PC-9 (cell line): ENCODE data around the gene TBC1D8B.

Experiments used
- EZH2 ChIP-seq: fragments of 200-600 bp; sonication (generic); IDR thresholded peaks from 2 replicates; pipeline ENCODE4 v1.8.0; 2017; ENCODE audit warnings: antibody characterized with exemption, low read depth
- TF ChIP-seq, protein P1 (sequence below): fragments of 200-600 bp; sonication (generic); conservative IDR thresholded peaks from 2 replicates; pipeline ENCODE4 v1.6.1; 2017; ENCODE audit warnings: mixed run types, antibody characterized with exemption, mild to moderate bottlenecking, moderate library complexity

DNA sequence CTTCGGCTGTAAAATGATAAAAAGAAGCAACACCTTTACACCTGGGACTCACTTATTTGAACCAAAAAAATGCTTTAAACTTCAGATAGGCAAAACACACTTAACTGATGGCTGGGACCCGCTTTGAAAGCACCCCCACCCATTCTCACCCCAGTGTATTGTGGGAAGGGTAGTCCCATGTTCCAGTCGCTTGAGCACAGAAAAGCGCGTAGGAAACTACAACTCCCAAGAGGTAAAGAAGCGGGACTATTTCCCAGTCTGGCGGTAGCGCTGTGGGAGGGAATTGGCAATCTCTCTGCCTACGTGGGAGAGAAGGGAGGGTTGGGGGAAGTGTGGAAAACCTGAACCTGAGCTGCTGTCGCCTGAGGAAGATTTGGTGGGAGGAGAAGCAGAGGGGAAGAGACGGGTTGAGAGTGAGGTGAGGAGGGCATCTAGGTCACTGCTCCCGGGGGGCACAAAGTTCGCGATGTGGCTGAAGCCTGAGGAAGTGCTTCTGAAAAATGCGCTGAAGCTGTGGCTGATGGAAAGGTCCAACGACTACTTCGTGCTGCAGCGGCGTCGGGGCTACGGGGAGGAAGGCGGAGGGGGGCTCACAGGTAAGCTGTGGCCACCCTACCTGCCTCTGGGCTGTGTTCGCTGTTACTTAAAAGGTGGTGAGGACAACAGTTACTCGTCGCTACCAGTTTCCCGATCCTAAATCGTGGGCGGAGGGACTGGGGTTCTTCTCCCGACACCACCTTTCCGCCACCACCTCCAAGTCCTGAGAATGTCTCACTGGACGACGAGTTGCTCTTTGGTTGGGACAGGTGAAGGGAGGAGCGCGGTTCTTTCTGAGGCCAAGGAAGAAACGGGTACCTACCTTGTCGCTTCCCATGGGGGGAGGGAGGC lies at the start of gene TBC1D8B:
- TF ChIP-seq, protein P1, sequence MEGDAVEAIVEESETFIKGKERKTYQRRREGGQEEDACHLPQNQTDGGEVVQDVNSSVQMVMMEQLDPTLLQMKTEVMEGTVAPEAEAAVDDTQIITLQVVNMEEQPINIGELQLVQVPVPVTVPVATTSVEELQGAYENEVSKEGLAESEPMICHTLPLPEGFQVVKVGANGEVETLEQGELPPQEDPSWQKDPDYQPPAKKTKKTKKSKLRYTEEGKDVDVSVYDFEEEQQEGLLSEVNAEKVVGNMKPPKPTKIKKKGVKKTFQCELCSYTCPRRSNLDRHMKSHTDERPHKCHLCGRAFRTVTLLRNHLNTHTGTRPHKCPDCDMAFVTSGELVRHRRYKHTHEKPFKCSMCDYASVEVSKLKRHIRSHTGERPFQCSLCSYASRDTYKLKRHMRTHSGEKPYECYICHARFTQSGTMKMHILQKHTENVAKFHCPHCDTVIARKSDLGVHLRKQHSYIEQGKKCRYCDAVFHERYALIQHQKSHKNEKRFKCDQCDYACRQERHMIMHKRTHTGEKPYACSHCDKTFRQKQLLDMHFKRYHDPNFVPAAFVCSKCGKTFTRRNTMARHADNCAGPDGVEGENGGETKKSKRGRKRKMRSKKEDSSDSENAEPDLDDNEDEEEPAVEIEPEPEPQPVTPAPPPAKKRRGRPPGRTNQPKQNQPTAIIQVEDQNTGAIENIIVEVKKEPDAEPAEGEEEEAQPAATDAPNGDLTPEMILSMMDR = no peak
- TF ChIP-seq EZH2 = no peak
